GM23248 (cell line): ENCODE results near the gene C14orf132.

Source experiments
- EZH2 ChIP-seq: fragments of 200-600 bp; sonication (generic); IDR thresholded peaks from 2 replicates; pipeline ENCODE4 v1.6.1; 2018; ENCODE audit warnings: antibody characterized with exemption, mild to moderate bottlenecking; ENCODE audit not compliant: insufficient read depth, poor library complexity, severe bottlenecking
- EZH2phosphoT487 ChIP-seq: fragments of 200-600 bp; sonication (generic); IDR thresholded peaks from 2 replicates; pipeline ENCODE4 v1.6.1; 2018; ENCODE audit warnings: antibody characterized with exemption, moderate library complexity, mild to moderate bottlenecking, low read depth; ENCODE audit not compliant: insufficient read depth

- no peak for TF ChIP-seq EZH2phosphoT487
- TF ChIP-seq EZH2 = no peak
These were observed 74.8 kb downstream of the C14orf132 start for GRCh38 chr14:96114002-96114401.
